ENCODE measurements around the gene HIPK2.

DNA sequence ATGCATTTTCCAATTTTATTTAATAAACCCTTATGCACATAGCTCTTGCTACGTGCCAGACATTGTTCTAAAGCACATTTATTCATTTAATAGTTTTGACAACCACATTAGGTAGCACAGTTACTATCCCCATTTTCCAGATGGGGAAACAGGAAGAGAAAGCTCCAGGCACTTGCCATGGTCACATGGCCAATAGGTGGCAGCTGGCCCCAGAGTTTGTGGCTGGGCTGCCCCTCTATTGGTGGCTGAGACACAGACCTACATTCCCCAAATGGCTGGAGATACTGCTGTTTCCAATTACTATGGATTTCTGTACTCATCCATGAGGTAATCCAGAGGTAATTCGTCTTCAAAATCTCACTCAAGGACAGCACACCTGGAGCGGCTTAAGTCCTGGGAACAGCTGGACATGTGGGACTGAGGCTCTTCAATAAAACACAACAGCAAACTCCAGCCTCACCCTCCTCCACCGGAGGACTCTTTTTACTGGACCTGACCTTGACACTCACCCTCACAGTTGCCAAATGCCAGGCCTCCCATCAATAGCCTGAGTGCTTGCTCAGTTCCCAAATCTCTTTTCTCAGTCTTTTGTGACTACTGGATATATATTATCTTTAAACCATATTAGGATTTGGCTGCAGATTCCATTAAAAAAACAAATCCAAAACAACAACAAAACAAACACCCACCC is 148.3 kb downstream of the HIPK2 start:
- TF ChIP-seq, protein P1, sequence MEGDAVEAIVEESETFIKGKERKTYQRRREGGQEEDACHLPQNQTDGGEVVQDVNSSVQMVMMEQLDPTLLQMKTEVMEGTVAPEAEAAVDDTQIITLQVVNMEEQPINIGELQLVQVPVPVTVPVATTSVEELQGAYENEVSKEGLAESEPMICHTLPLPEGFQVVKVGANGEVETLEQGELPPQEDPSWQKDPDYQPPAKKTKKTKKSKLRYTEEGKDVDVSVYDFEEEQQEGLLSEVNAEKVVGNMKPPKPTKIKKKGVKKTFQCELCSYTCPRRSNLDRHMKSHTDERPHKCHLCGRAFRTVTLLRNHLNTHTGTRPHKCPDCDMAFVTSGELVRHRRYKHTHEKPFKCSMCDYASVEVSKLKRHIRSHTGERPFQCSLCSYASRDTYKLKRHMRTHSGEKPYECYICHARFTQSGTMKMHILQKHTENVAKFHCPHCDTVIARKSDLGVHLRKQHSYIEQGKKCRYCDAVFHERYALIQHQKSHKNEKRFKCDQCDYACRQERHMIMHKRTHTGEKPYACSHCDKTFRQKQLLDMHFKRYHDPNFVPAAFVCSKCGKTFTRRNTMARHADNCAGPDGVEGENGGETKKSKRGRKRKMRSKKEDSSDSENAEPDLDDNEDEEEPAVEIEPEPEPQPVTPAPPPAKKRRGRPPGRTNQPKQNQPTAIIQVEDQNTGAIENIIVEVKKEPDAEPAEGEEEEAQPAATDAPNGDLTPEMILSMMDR (conservative IDR thresholded peaks at IDR 0.05): no peak
- TF ChIP-seq ZFX (IDR thresholded peaks at IDR 0.05): no peak
